Measurements from ENCODE around the gene GRIA4.

- TF ChIP-seq GATA2 (IDR thresholded peaks at IDR 0.05; ENCODE audit: low read depth, low read length) = no peak
- TF ChIP-seq GATA3 (IDR thresholded peaks at IDR 0.05; ENCODE audit: low read depth, low read length) = no peak
These were observed 512 bp upstream of the GRIA4 start for GRCh38 chr11:105609341-105609781.
